ENCODE results near the gene EXOC6.

EXOC6 gene

GRCh38 chr10:93103953-93104352, 255.6 kb downstream of the EXOC6 start:
- Histone ChIP-seq H3K36me3 (ENCODE audit: insufficient read depth) (no peaks in the 10 kb centered on the region), H3K4me3 (IDR thresholded peaks at IDR 0.05; ENCODE audit: insufficient read depth, low read depth, low read length) (no peak overlapping the region), H3K79me2 (ENCODE audit: insufficient read depth, low read depth) (no peaks in the 10 kb centered on the region), H4K20me1 (ENCODE audit: insufficient read depth) (no peaks in the 10 kb centered on the region), H2AFZ (ENCODE audit: low read depth) (no peak overlapping the region), H3K27me3 (ENCODE audit: insufficient read depth, low read depth) (no peaks in the 10 kb centered on the region), H3K27ac (no peak overlapping the region), H3K9ac (no peak overlapping the region), H3K4me2 (no peak overlapping the region), H3K4me1 (ENCODE audit: low read depth, poor library complexity, severe bottlenecking) (peaks cover 36% of the 10 kb centered on the region)
- TF ChIP-seq, protein P1, sequence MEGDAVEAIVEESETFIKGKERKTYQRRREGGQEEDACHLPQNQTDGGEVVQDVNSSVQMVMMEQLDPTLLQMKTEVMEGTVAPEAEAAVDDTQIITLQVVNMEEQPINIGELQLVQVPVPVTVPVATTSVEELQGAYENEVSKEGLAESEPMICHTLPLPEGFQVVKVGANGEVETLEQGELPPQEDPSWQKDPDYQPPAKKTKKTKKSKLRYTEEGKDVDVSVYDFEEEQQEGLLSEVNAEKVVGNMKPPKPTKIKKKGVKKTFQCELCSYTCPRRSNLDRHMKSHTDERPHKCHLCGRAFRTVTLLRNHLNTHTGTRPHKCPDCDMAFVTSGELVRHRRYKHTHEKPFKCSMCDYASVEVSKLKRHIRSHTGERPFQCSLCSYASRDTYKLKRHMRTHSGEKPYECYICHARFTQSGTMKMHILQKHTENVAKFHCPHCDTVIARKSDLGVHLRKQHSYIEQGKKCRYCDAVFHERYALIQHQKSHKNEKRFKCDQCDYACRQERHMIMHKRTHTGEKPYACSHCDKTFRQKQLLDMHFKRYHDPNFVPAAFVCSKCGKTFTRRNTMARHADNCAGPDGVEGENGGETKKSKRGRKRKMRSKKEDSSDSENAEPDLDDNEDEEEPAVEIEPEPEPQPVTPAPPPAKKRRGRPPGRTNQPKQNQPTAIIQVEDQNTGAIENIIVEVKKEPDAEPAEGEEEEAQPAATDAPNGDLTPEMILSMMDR (conservative IDR thresholded peaks at IDR 0.05; ENCODE audit: low read depth, low read length) = no peak

GRCh38 chr10:93106631-93107072, 258.3 kb downstream of the EXOC6 start:
- no peaks in the 10 kb centered on the region for H4K20me1 ChIP-seq (ENCODE audit: insufficient read depth)
- no peak overlapping the region for H3K4me3 ChIP-seq (IDR thresholded peaks at IDR 0.05; ENCODE audit: insufficient read depth, low read depth, low read length)
- no peaks in the 10 kb centered on the region for H3K79me2 ChIP-seq (ENCODE audit: insufficient read depth, low read depth)
- H3K9ac ChIP-seq = no peak overlapping the region
- H3K27ac ChIP-seq = peak overlapping the region; percentile 1; the same call in 1 of the 2 replicates
- H3K36me3 ChIP-seq (ENCODE audit: insufficient read depth) = no peaks in the 10 kb centered on the region
- peak overlapping the region; percentile 19; the same call in 1 of the 2 replicates for H3K4me2 ChIP-seq
- TF ChIP-seq, protein P1 (conservative IDR thresholded peaks at IDR 0.05; ENCODE audit: low read depth, low read length) = no peak
- H2AFZ ChIP-seq (ENCODE audit: low read depth) = peak overlapping the region; percentile 11; the same call in 1 of the 2 replicates
- no peaks in the 10 kb centered on the region for H3K27me3 ChIP-seq (ENCODE audit: insufficient read depth, low read depth)
- H3K4me1 ChIP-seq (ENCODE audit: low read depth, poor library complexity, severe bottlenecking) = peaks cover 63% of the 10 kb centered on the region

Measured in KMS-11 (cell line).